Measurements from ENCODE around the gene OR7G2. TPM values are rescaled to one million over a fixed set of nuclear protein-coding genes. Genes with fewer than 3 reads are reported as not detected.

The OR7G2 gene
- total RNA-seq, 1 experiment from 2014 or later = not detected

DNA sequence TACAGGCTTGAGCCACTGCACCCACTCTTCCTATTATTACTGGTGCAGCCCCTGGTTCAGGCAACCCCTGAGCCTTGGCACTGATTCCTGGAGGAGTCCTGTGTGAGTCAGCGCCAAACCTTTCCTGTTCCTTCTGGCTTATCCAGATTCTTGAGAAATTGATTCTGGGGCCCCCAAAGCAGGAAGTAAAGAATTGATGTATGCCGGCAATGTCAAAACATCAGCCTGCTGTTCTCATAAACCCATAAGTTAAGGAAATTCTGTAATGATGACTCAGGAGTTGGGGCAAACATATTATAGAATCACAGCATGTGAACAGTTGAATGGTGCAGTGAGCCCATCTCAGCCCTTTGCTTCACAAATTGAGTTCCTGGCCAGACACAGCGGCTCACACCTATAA, 20.9 kb upstream of the OR7G2 start:
- no peaks in the 10 kb centered on the region for H3K27me3 ChIP-seq (ENCODE audit: low read length)
- H3F3A ChIP-seq (ENCODE audit: low read length, unreplicated experiment) = no peaks in the 10 kb centered on the region
- BruUV-seq (replicated peaks) = no TSS peak
- H3K9me2 ChIP-seq (replicated peaks; ENCODE audit: low read length) = no peaks in the 10 kb centered on the region
- no peaks in the 10 kb centered on the region for H3K9me3 ChIP-seq (ENCODE audit: low read length)
- H3K4me2 ChIP-seq (ENCODE audit: low read length) = peak overlapping the region; percentile 17; the same call in 1 of the 2 replicates
- no peaks in the 10 kb centered on the region for H4K20me1 ChIP-seq (ENCODE audit: low read length)
- TF ChIP-seq, protein P1, sequence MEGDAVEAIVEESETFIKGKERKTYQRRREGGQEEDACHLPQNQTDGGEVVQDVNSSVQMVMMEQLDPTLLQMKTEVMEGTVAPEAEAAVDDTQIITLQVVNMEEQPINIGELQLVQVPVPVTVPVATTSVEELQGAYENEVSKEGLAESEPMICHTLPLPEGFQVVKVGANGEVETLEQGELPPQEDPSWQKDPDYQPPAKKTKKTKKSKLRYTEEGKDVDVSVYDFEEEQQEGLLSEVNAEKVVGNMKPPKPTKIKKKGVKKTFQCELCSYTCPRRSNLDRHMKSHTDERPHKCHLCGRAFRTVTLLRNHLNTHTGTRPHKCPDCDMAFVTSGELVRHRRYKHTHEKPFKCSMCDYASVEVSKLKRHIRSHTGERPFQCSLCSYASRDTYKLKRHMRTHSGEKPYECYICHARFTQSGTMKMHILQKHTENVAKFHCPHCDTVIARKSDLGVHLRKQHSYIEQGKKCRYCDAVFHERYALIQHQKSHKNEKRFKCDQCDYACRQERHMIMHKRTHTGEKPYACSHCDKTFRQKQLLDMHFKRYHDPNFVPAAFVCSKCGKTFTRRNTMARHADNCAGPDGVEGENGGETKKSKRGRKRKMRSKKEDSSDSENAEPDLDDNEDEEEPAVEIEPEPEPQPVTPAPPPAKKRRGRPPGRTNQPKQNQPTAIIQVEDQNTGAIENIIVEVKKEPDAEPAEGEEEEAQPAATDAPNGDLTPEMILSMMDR (conservative IDR thresholded peaks at IDR 0.05; ENCODE audit: low read depth, low read length) = no peak
- no peak for TF ChIP-seq EZH2 (IDR thresholded peaks at IDR 0.05; ENCODE audit: low read length, unreplicated experiment)
- no peak for TF ChIP-seq EZH2phosphoT487 (IDR thresholded peaks at IDR 0.05; ENCODE audit: borderline replicate concordance, low read length)
- POLR2A ChIA-PET (ENCODE audit: unreplicated experiment) = no interaction called here
- H3K36me3 ChIP-seq (ENCODE audit: low read depth, low read length) = no peaks in the 10 kb centered on the region
- CTCF ChIA-PET = no interaction called here
- DNase-seq (peak; percentile 97), ATAC-seq (peak; percentile 94)
- H3K9ac ChIP-seq (ENCODE audit: low read length) = no peak overlapping the region
- H3K4me3 ChIP-seq (ENCODE audit: low read length) = no peak overlapping the region
- peak overlapping the region; percentile 41 for H3K27ac ChIP-seq (ENCODE audit: low read length)
- H3K4me1 ChIP-seq (ENCODE audit: insufficient read depth, low read length) = peaks cover 19% of the 10 kb centered on the region
- no peak overlapping the region for H2AFZ ChIP-seq (ENCODE audit: low read length)
- H3K79me2 ChIP-seq (ENCODE audit: low read length) = no peaks in the 10 kb centered on the region
- intact Hi-C loops (cut with micrococcal nuclease) = no loop called here

DNA sequence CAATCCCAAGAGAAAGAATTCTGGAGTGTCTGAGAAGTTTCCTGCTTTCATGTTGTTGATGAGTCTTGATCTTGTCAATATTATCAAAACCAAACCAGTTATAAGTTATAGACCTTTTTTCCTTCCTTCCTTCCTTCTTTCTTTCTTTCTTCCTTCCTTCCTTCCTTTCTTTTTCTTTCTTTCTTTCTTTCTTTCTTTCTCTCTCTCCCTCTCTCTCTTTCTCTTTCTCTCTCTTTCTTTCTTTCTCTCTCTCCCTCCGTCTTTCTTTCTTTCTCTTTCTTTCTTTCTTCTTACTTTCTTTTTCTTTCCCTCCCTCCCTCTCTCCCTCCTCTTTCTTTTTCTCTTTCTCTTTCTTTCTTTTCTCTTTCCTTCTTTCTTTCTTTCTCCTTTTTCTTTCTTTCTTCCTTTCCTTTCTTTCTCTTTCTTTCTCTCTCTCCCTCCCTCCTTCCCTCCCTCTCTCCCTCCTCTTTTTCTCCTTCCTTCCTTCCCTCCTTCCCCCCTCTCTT, 19.7 kb upstream of the OR7G2 start, which contains the start of gene OR7G3:
Gene OR7G3 (minus strand): TSS at position 51 of the 506 bp plus-strand sequence. CDS start 0 bp downstream, at position 51.
- no peaks in the 10 kb centered on the region for H3K79me2 ChIP-seq (ENCODE audit: low read length)
- H3K4me2 ChIP-seq (ENCODE audit: low read length) = no peak within 1 kb of the TSS
- H3K36me3 ChIP-seq (ENCODE audit: low read depth, low read length) = no peaks in the 10 kb centered on the region
- H3F3A ChIP-seq (ENCODE audit: low read length, unreplicated experiment) = no peaks in the 10 kb centered on the region
- H4K20me1 ChIP-seq (ENCODE audit: low read length) = no peaks in the 10 kb centered on the region
- POLR2A ChIA-PET (ENCODE audit: unreplicated experiment) = no interaction called here
- no peak for DNase-seq
- CTCF ChIA-PET = no interaction called here
- no peak within 1 kb of the TSS for H2AFZ ChIP-seq (ENCODE audit: low read length)
- H3K27ac ChIP-seq (ENCODE audit: low read length) = no peak within 1 kb of the TSS
- BruUV-seq (replicated peaks) = no TSS peak
- no peak for ATAC-seq
- TF ChIP-seq EZH2phosphoT487 (IDR thresholded peaks at IDR 0.05; ENCODE audit: borderline replicate concordance, low read length) = no peak
- TF ChIP-seq, protein P1 (conservative IDR thresholded peaks at IDR 0.05; ENCODE audit: low read depth, low read length) = no peak
- TF ChIP-seq EZH2 (IDR thresholded peaks at IDR 0.05; ENCODE audit: low read length, unreplicated experiment) = no peak
- H3K4me1 ChIP-seq (ENCODE audit: insufficient read depth, low read length) = peaks cover 19% of the 10 kb centered on the region
- no peaks in the 10 kb centered on the region for H3K9me2 ChIP-seq (replicated peaks; ENCODE audit: low read length)
- intact Hi-C loops (cut with micrococcal nuclease) = loop anchor here (2.0 kb wide), 1 partner anchor 16 kb away; no protein-coding TSS in a partner anchor
- H3K9ac ChIP-seq (ENCODE audit: low read length) = no peak within 1 kb of the TSS
- no peaks in the 10 kb centered on the region for H3K27me3 ChIP-seq (ENCODE audit: low read length)
- H3K9me3 ChIP-seq (ENCODE audit: low read length) = no peaks in the 10 kb centered on the region
- H3K4me3 ChIP-seq (ENCODE audit: low read length) = no peak within 1 kb of the TSS

DNA sequence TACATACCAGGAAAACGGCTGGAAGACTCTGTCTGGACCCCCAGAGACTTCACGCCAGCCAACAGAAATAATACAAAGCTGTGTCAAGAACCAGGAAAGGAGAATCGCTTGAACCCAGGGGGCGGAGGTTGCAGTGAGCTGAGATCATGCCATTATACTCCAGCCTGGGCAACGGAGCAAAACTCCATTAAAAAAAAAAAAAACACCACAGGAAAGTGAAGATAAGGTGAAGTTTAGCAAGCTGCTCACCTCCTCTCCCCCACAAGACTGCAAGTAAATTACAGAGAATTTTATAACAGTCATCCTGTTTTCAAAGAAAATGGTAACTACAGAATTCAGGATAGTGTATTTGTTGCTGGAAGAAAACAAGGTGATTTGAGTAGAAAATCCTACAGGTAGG, 9.3 kb upstream of the OR7G2 start:
- H4K20me1 ChIP-seq (ENCODE audit: low read length) = no peaks in the 10 kb centered on the region
- no TSS peak for BruUV-seq (replicated peaks)
- no peak overlapping the region for H3K4me2 ChIP-seq (ENCODE audit: low read length)
- ChIA-PET POLR2A (ENCODE audit: unreplicated experiment) (no interaction called here), CTCF (no interaction called here)
- no peak overlapping the region for H2AFZ ChIP-seq (ENCODE audit: low read length)
- no peak overlapping the region for H3K4me3 ChIP-seq (ENCODE audit: low read length)
- DNase-seq = no peak
- TF ChIP-seq EZH2 (IDR thresholded peaks at IDR 0.05; ENCODE audit: low read length, unreplicated experiment) = no peak
- TF ChIP-seq, protein P1 (conservative IDR thresholded peaks at IDR 0.05; ENCODE audit: low read depth, low read length) = no peak
- TF ChIP-seq EZH2phosphoT487 (IDR thresholded peaks at IDR 0.05; ENCODE audit: borderline replicate concordance, low read length) = no peak
- H3K9me2 ChIP-seq (replicated peaks; ENCODE audit: low read length) = no peaks in the 10 kb centered on the region
- no peak overlapping the region for H3K27ac ChIP-seq (ENCODE audit: low read length)
- no peaks in the 10 kb centered on the region for H3K4me1 ChIP-seq (ENCODE audit: insufficient read depth, low read length)
- no peak for ATAC-seq
- no peaks in the 10 kb centered on the region for H3F3A ChIP-seq (ENCODE audit: low read length, unreplicated experiment)
- intact Hi-C loops (cut with micrococcal nuclease) = no loop called here
- no peaks in the 10 kb centered on the region for H3K79me2 ChIP-seq (ENCODE audit: low read length)
- H3K36me3 ChIP-seq (ENCODE audit: low read depth, low read length) = no peaks in the 10 kb centered on the region
- H3K9me3 ChIP-seq (ENCODE audit: low read length) = 0 out of 2 replicates have a peak, but pooled peaks cover 3% of the 10 kb centered on the region
- peaks cover 23% of the 10 kb centered on the region for H3K27me3 ChIP-seq (ENCODE audit: low read length)
- no peak overlapping the region for H3K9ac ChIP-seq (ENCODE audit: low read length)
